CD4-positive, alpha-beta T cell treated with Interleukin-4 for 1 hour (primary cell): ENCODE results near the gene CCDC93.
A peak's percentile ranks its signal among the peaks of the same experiment; 100 is the strongest.

Experiments
- DNase-seq, 2 donors: peaks; one replicate each; pipeline ENCODE4 v3.0.0-alpha.2; 2020 to 2022

CCDC93 gene

GRCh38 chr2:118045286-118045685 lies 31.4 kb upstream of the CCDC93 start:
- no peak for DNase-seq

DNA sequence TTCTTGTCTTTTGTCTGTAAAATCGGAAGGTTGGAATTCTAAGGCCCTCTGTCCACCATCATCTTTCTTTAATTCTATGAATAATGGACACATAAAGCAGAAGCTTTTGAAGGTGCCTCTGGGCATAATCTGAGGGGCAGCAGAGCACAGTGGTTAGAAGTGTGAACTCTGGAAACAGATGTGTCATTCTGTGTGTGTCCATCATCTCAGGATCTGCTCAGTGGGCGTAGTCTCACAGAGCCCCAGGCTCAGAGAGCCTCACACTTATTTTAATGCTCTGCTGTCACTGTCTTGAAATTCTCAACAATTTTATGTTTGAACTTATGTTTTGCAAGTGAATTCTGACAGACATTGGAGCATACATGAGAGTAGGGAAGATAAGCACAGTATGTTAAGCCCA lies 31.0 kb upstream of the CCDC93 start:
- no peak for DNase-seq

DNA sequence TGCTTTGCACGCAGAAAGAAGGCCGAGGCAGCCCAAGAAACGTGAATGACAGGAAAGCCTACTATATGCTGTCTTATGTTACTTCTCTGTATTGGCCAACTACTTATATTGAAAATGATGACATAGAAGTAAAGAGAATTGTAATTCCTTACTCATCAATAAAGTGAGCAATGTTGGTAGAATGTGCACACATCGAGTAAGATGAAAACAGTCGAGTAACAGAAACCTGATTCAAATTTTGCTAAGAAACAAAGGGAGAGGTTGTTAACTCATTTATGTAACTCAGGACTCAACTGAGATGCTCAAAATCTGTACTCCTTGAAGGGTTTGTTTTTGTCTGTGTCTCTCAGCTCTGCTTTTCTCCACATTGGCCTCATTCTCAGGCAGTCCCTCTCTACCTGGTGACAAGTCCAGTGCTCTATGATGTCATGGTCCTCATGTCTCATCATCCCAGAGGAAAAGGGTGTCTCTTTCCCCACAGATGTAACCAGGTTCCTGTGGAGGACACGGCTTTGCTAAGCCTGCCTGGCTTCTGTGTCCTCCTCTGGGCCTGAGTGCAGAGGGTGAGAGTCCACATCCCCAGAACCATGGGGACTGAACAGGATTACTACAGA lies 30.3 kb upstream of the CCDC93 start:
- DNase-seq, result no peak

- DNase-seq, result peak in 1 of 2 donors; percentile 18
Observed at GRCh38 chr2:118040891-118041290, 27.0 kb upstream of the CCDC93 start.

- DNase-seq, result peak; percentile 22 to 46
Observed at GRCh38 chr2:118032169-118033013, 18.5 kb upstream of the CCDC93 start.

DNA sequence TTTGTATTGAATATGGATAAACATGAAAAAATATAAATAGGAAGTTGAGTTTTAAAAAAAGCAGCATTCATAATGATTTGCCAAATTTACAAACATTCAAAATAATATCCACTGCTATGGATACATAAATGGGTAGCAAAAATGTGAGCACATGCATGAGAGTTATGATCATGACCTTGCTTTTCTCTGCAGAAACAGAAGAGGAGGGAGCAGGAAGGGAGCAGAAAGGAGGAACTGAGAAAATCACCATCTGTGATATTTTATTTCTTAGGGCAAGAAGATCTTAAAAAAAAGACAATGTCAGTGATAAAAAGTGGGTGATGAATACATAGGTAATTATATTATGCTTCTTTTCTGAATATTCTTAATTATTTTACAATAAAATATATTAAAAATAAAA lies 17.7 kb upstream of the CCDC93 start:
- DNase-seq, result no peak

GRCh38 chr2:118029025-118029424 lies 15.2 kb upstream of the CCDC93 start:
- DNase-seq, result no peak

DNA sequence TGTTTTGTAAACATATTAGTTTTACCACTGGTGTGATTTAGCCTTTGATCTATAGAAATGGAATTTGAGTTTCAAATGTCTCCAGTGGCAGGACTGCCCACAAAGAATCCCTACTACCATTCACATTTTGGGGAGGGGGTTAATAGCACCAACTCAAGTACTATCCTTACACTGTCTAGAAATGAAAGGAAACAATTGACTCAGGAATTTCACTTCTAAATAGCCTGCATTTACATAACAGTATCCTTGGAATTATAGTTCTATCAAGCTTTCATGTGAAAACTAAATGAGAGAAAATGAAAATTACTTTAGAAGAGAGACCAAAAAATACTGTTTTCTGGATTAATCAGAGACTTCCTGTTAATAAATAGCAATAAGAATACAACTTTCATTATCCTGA lies 7.5 kb upstream of the CCDC93 start:
- DNase-seq, result no peak

- DNase-seq, result no peak
Observed at GRCh38 chr2:118019821-118020220, 6.0 kb upstream of the CCDC93 start.

DNA sequence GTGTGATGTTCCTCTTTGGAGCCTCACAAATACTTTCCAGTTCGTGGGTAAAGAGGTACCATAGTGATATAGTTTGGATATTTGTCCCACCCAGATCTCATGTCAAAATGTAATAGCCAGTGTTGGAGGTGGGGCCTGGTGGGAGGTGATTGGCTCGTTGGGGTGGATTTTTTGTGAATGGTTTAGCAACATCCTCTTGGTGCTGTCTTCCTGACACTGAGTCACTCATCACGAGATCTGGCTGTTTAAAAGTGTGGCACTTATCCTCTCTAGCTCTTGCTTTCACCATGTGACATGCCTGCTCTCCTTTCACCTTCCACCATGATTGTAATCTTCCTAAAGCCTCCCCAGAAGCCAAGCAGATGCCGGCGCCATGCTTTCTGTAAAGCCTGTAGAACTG lies 3.0 kb upstream of the CCDC93 start:
- DNase-seq, result peak; percentile 16 to 71

DNA sequence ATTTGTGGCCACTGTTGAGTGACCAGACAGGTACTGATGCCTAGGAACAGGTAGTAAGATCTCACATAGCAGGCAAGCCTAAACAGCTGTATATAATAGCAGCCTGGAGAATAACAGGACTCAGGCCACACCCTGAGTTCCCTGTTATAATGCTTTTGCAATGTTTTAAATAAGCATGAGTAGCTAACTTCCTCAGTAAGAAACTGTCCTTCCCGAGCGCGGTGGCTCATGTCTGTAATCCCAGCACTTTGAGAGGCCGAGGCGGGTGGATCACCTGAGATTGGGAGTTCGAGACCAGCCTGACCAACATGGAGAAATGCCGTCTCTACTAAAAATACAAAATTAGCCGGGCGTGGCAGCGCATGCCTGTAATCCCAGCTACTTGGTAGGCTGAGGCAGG lies 1.9 kb upstream of the CCDC93 start:
- peak in 1 of 2 donors; percentile 47 for DNase-seq

DNA sequence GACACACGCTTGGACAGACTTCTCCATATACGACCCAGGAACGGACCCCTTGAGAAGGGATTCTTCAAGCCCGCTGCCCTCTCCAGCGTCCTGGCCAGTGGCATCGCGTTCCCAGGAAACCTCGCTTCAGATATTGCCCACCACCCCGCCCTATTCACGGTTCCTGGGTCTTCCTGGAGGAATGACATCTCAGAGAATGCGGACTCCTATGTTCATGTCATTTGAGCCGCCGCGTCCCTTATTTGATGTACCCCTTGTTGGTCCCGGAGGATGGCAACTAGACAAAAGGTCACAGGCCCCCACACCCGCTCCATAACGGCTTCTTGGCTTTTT lies 588 bp upstream of the CCDC93 start:
- DNase-seq, result no peak

- peak; percentile 15 to 31 for DNase-seq
Observed at GRCh38 chr2:118013221-118013723, 598 bp downstream of the CCDC93 start.

GRCh38 chr2:118012778-118013177 lies 1.1 kb downstream of the CCDC93 start:
- DNase-seq, result no peak

- no peak for DNase-seq
Observed at GRCh38 chr2:118010473-118010872, 3.4 kb downstream of the CCDC93 start.

- no peak for DNase-seq
Observed at GRCh38 chr2:118006861-118007260, 7.0 kb downstream of the CCDC93 start.

DNA sequence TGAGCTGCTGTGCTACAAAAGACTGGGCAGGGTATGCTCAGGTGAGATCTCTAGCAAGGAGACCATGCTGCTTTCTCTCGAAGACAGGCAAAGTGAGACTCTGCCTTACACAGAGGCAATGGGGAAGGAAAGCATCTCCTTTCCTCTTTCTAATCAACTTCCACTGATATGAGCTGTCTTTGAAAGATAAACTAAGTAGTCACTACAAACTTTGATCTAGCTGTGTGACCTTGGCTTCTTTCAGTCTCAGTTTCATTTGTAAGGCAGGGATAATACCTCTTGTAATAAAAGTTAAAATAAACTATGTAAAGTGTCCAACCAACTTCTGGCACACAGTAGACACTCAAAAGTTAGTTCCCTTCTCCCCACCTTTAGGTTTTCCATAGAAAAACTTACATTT lies 7.5 kb downstream of the CCDC93 start:
- DNase-seq, result no peak

GRCh38 chr2:118003396-118003824 lies 10.5 kb downstream of the CCDC93 start:
- DNase-seq, result peak; percentile 50 to 84

DNA sequence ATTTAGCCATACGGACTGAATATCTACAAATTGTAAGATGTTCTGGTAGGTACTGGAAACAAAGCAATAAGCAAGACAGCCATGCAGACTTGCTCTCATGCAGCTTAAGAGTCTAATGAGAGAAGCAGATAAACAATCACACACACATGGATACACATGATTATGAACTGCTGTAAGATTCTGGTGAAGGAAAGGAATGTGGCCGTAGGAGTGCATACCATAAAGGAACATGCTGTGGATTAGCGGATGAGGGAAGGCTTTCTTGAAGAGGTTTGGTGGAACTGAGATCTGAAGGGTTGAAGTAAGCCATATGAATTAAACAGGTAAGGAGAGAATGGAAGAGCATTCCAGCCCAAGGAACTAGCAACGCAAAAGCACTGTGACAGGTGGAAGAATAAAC lies 13.8 kb downstream of the CCDC93 start:
- DNase-seq, result no peak

GRCh38 chr2:117997872-117998454 lies 15.9 kb downstream of the CCDC93 start:
- no peak for DNase-seq

- DNase-seq, result no peak
Observed at GRCh38 chr2:117996525-117996924, 17.3 kb downstream of the CCDC93 start.

GRCh38 chr2:117994729-117995128 lies 19.1 kb downstream of the CCDC93 start:
- no peak for DNase-seq

DNA sequence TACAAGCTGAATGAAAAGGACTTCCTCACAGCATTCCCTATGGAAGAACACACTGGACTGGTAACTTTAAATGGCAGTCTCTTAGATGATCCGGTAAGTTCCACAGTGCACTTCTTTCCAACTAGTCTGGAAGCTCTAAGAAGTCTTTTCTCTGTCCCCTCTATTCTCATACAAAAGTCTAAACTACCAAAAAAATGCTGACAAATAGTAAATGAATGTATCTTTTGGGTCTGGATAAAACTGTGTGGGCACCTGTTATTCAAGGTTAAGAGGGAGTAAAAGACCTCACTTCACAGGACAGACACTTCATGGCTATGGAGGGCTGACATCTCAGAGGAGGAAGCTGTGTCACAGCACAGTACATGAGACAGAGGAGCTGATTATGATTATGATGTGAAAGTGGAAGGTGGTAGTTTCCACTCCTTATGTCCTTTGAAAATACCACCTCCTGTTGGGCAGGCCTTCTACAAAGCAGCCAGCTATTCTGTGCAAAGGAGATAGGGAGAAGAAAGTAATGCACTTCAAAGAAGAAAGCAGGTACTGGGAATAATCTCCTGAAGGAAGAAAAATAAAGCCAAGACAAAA lies 23.9 kb downstream of the CCDC93 start:
- DNase-seq, result no peak

DNA sequence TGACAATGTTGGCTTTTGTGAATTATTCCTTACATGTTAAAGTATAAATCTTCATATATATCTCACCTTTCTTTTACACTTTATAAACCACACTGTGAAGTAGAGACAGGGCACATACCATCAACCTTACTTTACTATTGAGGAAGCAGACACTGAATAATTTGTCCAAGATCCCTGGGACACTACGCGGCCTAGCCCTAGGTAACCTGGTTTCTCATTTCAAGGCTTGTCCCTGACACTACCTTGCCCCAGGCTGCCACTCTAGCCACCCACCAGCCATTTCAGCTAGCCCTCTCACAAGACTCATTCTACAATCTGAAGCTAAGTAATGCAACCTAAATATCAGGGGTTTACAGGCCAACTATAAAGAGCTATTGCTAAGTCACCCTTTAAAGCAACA lies 26.7 kb downstream of the CCDC93 start:
- DNase-seq, result no peak
